Skeletal muscle satellite cell (primary cell): ENCODE data around the gene ANKRD12.

Experiments used
- H3K27me3 ChIP-seq: 2 replicates; pipeline ENCODE4 v1.7.0; 2013; ENCODE audit warnings: low read length; ENCODE audit not compliant: control insufficient read depth, insufficient read depth
- H3K36me3 ChIP-seq: 2 replicates; pipeline ENCODE4 v1.7.0; 2013; ENCODE audit warnings: mild to moderate bottlenecking, control low read depth, low read length; ENCODE audit not compliant: insufficient read depth
- H3K4me1 ChIP-seq: 2 replicates; pipeline ENCODE4 v1.7.0; 2013; ENCODE audit warnings: low read length; ENCODE audit not compliant: control insufficient read depth, insufficient read depth
- H3K4me2 ChIP-seq: 2 replicates; pipeline ENCODE4 v1.7.0; 2013; ENCODE audit warnings: mild to moderate bottlenecking, low read length
- H3K4me3 ChIP-seq: 2 replicates; pipeline ENCODE4 v1.7.0; 2013; ENCODE audit warnings: low read length
- H3K9ac ChIP-seq: 2 replicates; pipeline ENCODE4 v1.7.0; 2013; ENCODE audit warnings: mild to moderate bottlenecking, low read depth, low read length, moderate library complexity
- H3K9me3 ChIP-seq: replicated peaks from 2 replicates; pipeline ENCODE4 v1.7.0; 2013; ENCODE audit warnings: mild to moderate bottlenecking, control low read depth, low read length

Gene ANKRD12

DNA sequence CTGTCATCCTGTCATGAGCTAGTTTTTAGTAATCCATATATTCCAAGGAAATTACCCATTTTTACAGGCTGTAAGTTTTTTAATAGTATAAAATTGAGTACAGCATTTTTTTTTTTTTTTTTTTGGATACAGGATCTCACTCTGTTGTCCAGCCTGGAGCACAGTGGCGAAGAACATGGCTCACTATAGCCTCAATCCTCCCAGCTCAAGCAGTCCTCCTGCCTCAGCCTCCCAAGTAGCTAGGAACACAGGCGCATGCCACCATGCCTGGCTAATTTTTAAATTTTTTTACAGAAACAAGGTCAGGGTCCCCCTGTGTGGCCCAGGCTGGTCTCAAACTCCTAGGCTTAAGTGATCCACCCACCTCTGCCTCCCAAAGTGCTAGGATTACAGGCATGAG, 56.5 kb downstream of the ANKRD12 start:
- Histone ChIP-seq H3K27me3 (no peaks in the 10 kb centered on the region), H3K9me3 (no peaks in the 10 kb centered on the region), H3K4me1 (no peaks in the 10 kb centered on the region), H3K9ac (no peak overlapping the region), H3K4me2 (no peak overlapping the region), H3K4me3 (no peak overlapping the region), H3K36me3 (peaks cover 28% of the 10 kb centered on the region)

DNA sequence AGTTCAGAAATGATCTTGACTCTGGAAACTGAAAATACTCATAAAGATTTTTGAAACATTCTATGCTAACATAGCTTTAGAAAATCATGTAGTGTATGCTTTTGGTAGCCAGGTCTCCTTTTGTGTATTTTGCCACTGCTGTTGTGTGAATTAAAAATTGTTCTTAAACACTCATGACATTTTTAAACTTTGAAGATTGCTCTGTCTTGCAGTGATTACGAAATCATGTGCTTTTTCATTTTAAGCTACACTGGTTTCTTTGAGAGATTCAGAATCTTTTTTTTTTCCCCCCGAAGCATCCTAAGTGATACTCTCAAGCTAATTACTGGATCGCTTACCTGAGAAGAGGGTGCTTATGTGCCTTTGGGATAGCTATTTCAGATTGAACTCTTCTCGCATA, 60.0 kb downstream of the ANKRD12 start:
- no peaks in the 10 kb centered on the region for H3K4me1 ChIP-seq
- H3K4me3 ChIP-seq = no peak overlapping the region
- H3K27me3 ChIP-seq = no peaks in the 10 kb centered on the region
- H3K4me2 ChIP-seq = no peak overlapping the region
- H3K9me3 ChIP-seq = no peaks in the 10 kb centered on the region
- no peak overlapping the region for H3K9ac ChIP-seq
- H3K36me3 ChIP-seq = peaks cover 11% of the 10 kb centered on the region

DNA sequence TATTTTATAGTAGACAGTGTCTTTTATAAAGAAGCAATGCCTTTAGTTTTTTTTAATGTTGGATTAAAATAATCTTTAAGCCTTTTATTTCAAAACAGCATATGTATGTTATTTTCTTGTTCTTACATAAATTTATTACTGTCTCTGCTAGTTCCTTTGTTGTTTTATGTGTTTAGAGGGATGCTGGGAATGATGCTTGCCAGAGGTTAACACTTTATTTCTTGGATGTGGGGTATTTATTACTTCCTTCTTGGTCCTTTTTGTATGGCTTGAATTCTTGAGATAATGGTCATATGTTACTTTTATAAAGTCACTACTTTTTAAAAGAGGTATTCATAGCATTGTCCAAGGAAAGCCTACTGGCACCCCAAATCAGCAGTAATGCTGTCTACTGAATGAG, 63.1 kb downstream of the ANKRD12 start:
- no peak overlapping the region for H3K4me3 ChIP-seq
- H3K4me1 ChIP-seq = no peaks in the 10 kb centered on the region
- peaks cover 11% of the 10 kb centered on the region for H3K36me3 ChIP-seq
- H3K4me2 ChIP-seq = no peak overlapping the region
- H3K9me3 ChIP-seq = no peaks in the 10 kb centered on the region
- no peak overlapping the region for H3K9ac ChIP-seq
- H3K27me3 ChIP-seq = no peaks in the 10 kb centered on the region

DNA sequence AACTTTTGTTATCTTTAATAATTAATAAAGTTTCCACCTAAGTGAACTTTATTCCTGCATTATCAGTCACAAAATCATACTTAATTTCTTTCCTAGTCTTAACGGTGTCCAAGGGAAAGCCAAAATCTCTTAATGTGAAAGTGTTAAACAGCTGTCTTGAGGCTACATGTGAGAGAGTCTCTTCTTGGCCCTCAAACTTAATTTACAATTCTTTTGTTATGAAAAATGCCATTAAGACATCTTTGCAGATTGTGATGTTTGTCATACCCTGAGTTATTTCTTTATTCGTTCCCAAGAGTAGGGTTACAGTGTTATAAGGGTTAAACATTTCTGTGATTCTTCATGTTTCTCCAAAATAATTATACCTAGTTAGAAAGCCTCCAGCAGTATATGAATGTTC, 64.6 kb downstream of the ANKRD12 start:
- H3K4me3 ChIP-seq = no peak overlapping the region
- no peak overlapping the region for H3K9ac ChIP-seq
- peaks cover 8% of the 10 kb centered on the region for H3K36me3 ChIP-seq
- no peaks in the 10 kb centered on the region for H3K4me1 ChIP-seq
- no peaks in the 10 kb centered on the region for H3K27me3 ChIP-seq
- H3K9me3 ChIP-seq = no peaks in the 10 kb centered on the region
- no peak overlapping the region for H3K4me2 ChIP-seq

DNA sequence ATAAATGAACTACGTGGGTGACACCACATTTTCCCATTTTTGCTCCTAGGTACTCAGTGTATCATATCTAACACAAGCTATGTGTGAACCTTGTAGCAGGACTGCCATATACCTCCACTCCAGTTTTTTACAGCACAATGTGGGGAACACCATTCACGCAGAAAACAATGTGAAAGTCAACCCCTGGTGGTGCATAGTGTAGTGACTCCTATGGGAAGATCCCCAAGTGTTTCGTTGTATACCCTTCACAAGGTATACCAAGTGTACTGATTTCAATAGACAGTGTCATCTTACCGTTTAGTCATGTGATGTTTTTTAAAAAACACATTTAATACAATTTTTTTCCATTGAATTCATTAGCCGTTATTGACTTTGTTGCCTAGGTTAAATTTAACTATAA, 68.1 kb downstream of the ANKRD12 start:
- no peaks in the 10 kb centered on the region for H3K9me3 ChIP-seq
- H3K9ac ChIP-seq = no peak overlapping the region
- no peak overlapping the region for H3K4me3 ChIP-seq
- no peak overlapping the region for H3K4me2 ChIP-seq
- H3K27me3 ChIP-seq = no peaks in the 10 kb centered on the region
- peaks cover 8% of the 10 kb centered on the region for H3K4me1 ChIP-seq
- peaks cover 18% of the 10 kb centered on the region for H3K36me3 ChIP-seq

DNA sequence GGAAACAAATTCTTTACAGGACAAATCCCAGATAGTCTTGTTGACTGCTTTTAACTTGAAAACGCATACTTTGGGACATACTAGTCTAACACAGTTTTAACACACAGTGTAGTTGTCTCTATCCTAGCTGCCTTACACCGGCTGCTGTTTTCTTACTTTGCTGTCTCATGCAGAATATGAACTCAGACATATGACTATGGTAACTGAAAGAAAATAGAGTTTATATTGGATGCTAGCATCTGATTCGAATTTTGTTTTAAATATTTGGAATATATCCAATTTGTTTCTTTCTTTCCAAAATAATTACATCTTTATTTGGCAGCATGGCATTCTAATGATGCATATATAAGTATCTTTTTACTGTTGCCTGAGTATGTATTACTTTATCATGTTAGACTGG, 69.8 kb downstream of the ANKRD12 start:
- Histone ChIP-seq H3K27me3 (no peaks in the 10 kb centered on the region), H3K36me3 (peaks cover 22% of the 10 kb centered on the region), H3K9ac (no peak overlapping the region), H3K4me1 (peaks cover 8% of the 10 kb centered on the region), H3K4me3 (no peak overlapping the region), H3K9me3 (no peaks in the 10 kb centered on the region), H3K4me2 (no peak overlapping the region)

DNA sequence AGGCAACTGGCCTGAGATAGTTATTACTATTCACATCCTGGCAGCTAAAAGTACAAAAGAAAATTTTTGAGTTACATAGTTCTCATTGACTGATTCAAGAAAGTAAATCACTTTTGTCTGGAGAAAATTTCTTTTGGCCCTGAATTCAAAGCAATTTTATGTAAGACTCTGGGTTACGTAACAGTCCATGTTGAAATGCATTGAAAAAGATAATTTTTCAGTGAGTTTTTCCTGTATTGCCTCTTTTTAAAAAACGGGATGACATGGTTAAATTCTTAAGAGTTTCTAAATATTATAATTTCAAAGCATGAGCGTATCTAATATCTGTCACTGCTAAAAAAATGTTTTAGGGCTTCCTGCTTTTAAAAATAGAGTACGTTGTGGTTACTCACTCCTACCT, 72.7 kb downstream of the ANKRD12 start:
- Histone ChIP-seq H3K36me3 (peaks cover 39% of the 10 kb centered on the region), H3K9me3 (no peaks in the 10 kb centered on the region), H3K9ac (no peak overlapping the region), H3K4me3 (no peak overlapping the region), H3K4me2 (no peak overlapping the region), H3K27me3 (no peaks in the 10 kb centered on the region), H3K4me1 (peaks cover 8% of the 10 kb centered on the region)

DNA sequence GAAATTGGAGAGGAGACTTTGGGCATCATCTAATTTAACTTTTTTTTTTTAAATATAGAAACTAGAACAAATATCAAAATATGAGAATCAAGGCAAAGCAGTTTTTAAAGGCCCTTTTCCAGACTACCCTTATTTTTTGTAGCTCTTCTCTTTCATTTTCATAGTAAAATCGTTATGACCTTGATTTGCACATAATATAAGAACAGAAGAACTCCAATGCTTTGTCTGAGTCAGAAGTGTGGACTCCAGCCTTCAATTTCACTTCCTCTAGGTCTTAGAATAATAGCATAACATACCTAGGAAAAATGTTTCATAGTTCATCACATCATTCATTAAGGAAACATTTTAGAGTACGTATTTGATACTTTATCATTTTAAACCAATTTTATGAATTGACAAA, 74.4 kb downstream of the ANKRD12 start:
- no peaks in the 10 kb centered on the region for H3K27me3 ChIP-seq
- peaks cover 44% of the 10 kb centered on the region for H3K36me3 ChIP-seq
- H3K9ac ChIP-seq = no peak overlapping the region
- peaks cover 8% of the 10 kb centered on the region for H3K4me1 ChIP-seq
- H3K9me3 ChIP-seq = no peaks in the 10 kb centered on the region
- H3K4me2 ChIP-seq = no peak overlapping the region
- no peak overlapping the region for H3K4me3 ChIP-seq

DNA sequence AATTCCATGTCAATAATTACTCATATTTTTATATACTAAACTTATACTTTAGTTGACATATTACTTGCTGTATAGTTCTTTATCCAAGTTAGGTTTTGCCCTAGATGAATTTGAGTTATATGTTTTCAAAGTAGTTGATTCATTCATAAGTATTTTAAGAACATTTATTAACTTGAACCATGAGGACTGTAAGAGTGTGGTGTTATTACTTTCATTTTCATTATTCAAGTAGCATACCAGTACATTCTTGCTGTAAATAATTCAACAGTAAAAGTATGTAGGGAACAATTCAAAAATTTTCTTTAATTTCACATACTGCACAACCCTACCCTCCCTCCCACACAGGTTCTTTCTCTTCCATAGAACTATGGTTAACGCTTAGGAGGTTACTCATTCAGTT, 75.4 kb downstream of the ANKRD12 start:
- H3K36me3 ChIP-seq = peaks cover 54% of the 10 kb centered on the region
- H3K4me2 ChIP-seq = no peak overlapping the region
- peaks cover 8% of the 10 kb centered on the region for H3K4me1 ChIP-seq
- H3K4me3 ChIP-seq = no peak overlapping the region
- H3K9ac ChIP-seq = no peak overlapping the region
- no peaks in the 10 kb centered on the region for H3K27me3 ChIP-seq
- no peaks in the 10 kb centered on the region for H3K9me3 ChIP-seq

DNA sequence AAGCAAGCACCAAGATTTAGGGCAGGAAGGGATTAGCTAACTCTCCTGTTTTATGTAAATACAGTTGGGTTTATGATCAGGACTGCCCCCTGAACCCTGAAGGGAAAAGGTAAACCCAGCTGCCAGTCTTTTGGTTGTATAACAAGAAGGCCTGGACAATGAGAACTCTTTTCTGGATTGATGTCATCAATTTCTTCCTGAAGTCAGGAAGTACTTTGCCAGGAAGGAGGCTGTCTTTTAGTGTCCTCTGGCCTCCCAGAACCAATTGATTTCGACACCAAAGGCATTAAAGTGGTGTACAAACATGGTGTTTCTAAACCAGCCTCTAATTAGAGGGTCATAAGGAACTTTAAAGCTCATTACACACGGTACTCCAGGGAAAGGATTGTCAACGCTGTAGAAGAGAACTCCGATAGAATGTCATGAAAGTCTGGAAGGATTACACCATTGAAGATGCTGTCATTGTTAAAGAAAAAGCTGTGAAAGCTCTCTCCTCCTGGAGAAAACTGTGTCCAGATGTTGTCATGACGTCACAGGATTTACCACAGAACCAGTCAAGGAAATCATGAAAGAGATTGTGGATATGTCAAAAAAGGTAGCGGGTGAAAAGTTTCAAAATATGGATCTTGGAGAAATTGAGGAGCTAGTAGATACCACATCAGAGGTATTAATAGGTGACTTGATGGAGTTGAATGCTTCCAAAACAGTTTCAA, 78.8 kb downstream of the ANKRD12 start:
- H3K4me1 ChIP-seq = no peaks in the 10 kb centered on the region
- no peaks in the 10 kb centered on the region for H3K9me3 ChIP-seq
- H3K27me3 ChIP-seq = no peaks in the 10 kb centered on the region
- peaks cover 64% of the 10 kb centered on the region for H3K36me3 ChIP-seq
- H3K9ac ChIP-seq = no peak overlapping the region
- H3K4me3 ChIP-seq = no peak overlapping the region
- no peak overlapping the region for H3K4me2 ChIP-seq

DNA sequence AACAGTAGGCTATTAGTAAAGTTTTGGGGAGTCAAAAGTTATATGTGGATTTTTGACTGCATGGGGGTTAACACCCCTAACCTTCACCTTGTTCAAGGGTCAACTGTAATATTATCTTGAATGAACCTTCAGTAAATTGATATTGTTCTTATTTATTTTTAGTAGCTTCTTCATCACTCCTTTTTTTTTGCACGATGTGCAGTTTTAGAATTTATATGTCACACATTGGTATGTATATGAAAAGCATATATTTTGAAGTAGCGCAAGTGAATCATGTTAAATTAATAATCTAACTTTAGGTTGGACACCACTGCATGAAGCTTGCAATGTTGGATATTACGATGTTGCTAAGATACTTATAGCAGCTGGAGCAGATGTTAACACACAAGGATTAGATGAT, 79.9 kb downstream of the ANKRD12 start:
- H3K9me3 ChIP-seq = no peaks in the 10 kb centered on the region
- peaks cover 70% of the 10 kb centered on the region for H3K36me3 ChIP-seq

DNA sequence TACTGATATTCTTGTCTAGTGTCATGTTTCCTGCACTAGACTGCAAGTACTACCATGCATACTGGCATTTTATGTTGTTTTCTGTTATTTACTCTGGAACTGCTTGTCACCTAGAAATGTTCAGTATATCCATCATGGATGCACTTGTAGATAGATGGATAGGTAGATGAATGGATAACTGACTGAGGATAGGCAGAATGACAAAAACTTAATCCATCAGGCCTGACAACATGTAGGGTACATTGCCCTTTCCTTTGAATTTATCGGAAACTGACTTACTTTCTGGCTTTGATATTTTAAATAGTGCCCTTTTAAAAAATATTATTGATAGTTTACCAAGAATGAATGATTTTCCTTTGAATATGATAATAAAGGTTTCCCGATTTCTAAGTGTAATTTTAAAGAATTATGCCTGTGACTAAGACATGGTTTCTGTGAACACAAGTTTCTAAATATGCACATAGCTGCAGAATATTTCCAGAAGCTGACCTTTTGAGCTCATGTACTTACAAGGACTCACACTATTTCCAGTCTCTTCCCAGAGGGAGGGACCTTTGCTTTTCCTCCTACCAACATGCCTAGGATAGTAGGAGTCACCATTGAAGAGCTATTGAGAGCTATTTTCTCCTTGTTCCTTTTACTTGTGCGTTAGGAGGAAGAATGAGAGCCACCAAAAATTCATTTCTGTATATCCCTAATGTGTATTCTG, 81.3 kb downstream of the ANKRD12 start:
- Histone ChIP-seq H3K4me2 (no peak overlapping the region), H3K27me3 (no peaks in the 10 kb centered on the region), H3K9ac (no peak overlapping the region), H3K4me3 (no peak overlapping the region), H3K4me1 (no peaks in the 10 kb centered on the region), H3K36me3 (peaks cover 72% of the 10 kb centered on the region), H3K9me3 (no peaks in the 10 kb centered on the region)

More for the DNA sequence above, 79.9 kb downstream of the ANKRD12 start:
- Histone ChIP-seq H3K4me3 (no peak overlapping the region), H3K4me1 (no peaks in the 10 kb centered on the region), H3K4me2 (no peak overlapping the region), H3K27me3 (no peaks in the 10 kb centered on the region), H3K9ac (no peak overlapping the region)
